ENCODE measurements around the gene CDKAL1. TPM values are rescaled to one million over a fixed set of nuclear protein-coding genes. Genes with fewer than 3 reads are reported as not detected.

CDKAL1 gene
- total RNA-seq, 1 donor from 2014 or later: 11.9 TPM

DNA sequence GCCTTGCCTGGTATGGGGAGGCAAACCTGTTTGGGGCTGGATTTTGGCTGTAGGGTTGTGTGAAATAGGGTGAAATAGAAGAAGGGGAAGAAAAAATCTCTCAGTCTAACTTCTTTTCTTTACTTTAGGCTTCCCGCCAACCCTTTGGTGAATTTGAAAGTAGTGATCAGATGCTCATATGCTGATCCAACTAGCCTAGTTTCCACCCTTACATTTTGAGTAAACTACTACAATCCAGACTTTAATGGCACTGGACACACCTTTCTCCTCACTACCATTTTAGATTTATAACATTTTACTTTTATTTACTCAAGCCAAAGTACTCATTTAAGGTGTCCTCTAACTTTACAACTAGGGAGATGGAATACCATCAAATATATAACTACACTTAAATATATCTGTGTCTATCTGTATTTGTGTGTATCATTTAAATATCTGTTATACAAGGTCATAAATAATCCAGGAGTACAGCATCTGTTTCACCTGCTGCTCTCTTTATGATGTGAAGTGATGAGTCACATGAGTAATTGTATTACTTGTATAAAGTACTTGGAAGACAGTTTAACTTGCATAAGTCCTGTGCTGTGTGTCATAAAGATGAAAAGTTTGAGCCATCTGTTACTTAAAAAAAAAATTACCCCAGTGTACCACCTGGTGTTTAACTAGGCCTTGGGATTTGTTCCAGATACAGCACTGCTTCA, 172.1 kb downstream of the CDKAL1 start:
- no peaks in the 10 kb centered on the region for H3K36me3 ChIP-seq
- intact Hi-C loops (cut with DNase I): no loop called here
- H3K27me3 ChIP-seq: no peaks in the 10 kb centered on the region
- H3K4me3 ChIP-seq: no peak overlapping the region
- no peak for DNase-seq (ENCODE audit: low spot score in 2 of 2)
- H3K27ac ChIP-seq: no peak overlapping the region
- TF ChIP-seq, protein P1, sequence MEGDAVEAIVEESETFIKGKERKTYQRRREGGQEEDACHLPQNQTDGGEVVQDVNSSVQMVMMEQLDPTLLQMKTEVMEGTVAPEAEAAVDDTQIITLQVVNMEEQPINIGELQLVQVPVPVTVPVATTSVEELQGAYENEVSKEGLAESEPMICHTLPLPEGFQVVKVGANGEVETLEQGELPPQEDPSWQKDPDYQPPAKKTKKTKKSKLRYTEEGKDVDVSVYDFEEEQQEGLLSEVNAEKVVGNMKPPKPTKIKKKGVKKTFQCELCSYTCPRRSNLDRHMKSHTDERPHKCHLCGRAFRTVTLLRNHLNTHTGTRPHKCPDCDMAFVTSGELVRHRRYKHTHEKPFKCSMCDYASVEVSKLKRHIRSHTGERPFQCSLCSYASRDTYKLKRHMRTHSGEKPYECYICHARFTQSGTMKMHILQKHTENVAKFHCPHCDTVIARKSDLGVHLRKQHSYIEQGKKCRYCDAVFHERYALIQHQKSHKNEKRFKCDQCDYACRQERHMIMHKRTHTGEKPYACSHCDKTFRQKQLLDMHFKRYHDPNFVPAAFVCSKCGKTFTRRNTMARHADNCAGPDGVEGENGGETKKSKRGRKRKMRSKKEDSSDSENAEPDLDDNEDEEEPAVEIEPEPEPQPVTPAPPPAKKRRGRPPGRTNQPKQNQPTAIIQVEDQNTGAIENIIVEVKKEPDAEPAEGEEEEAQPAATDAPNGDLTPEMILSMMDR (IDR thresholded peaks at IDR 0.05): no peak
- H3K4me1 ChIP-seq: no peaks in the 10 kb centered on the region
- H3K9me3 ChIP-seq: no peaks in the 10 kb centered on the region

DNA sequence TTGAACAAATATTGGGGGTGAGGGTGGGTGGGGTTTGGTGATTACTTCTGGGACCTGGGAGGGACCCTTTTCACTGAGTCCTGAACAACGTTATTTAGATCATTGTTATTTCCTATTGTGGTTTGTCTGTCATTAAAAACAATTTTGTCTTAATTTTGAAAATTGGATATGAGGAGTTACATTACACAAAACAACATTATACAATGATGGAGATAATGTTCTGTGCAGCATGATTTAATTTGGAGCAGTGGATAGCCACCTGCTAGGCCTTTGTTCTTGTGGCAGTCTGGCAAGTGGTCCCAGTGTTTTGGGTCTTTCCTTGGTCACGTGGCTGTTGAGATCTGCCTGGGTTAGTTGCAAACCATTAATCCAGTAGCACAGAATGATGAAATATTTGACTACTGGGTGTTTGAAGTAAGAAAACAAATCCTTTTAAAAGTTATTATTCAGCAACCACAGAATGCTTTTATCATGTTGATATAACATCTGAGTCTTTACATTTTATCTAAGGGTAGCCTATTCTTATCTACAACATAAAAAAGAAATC, 172.8 kb downstream of the CDKAL1 start:
- Histone ChIP-seq H3K27me3 (no peaks in the 10 kb centered on the region), H3K4me3 (no peak overlapping the region), H3K36me3 (no peaks in the 10 kb centered on the region), H3K4me1 (no peaks in the 10 kb centered on the region), H3K9me3 (no peaks in the 10 kb centered on the region), H3K27ac (no peak overlapping the region)
- no peak for DNase-seq (ENCODE audit: low spot score in 2 of 2)
- intact Hi-C loops (cut with DNase I): no loop called here
- TF ChIP-seq, protein P1 (IDR thresholded peaks at IDR 0.05): no peak

GRCh38 chr6:20707870-20708269, 173.6 kb downstream of the CDKAL1 start:
- Histone ChIP-seq H3K9me3 (no peaks in the 10 kb centered on the region), H3K36me3 (no peaks in the 10 kb centered on the region), H3K27ac (no peak overlapping the region), H3K4me3 (no peak overlapping the region), H3K4me1 (no peaks in the 10 kb centered on the region), H3K27me3 (no peaks in the 10 kb centered on the region)
- intact Hi-C loops (cut with DNase I): no loop called here
- DNase-seq (ENCODE audit: low spot score in 2 of 2): no peak
- TF ChIP-seq, protein P1 (IDR thresholded peaks at IDR 0.05): no peak

- no peak overlapping the region for H3K4me3 ChIP-seq
- TF ChIP-seq, protein P1 (IDR thresholded peaks at IDR 0.05): no peak
- no peaks in the 10 kb centered on the region for H3K9me3 ChIP-seq
- no peaks in the 10 kb centered on the region for H3K4me1 ChIP-seq
- no peaks in the 10 kb centered on the region for H3K36me3 ChIP-seq
- no peak overlapping the region for H3K27ac ChIP-seq
- DNase-seq (ENCODE audit: low spot score in 2 of 2): no peak
- intact Hi-C loops (cut with DNase I): no loop called here
- no peaks in the 10 kb centered on the region for H3K27me3 ChIP-seq
Observed at GRCh38 chr6:20708367-20709124, 174.3 kb downstream of the CDKAL1 start.

DNA sequence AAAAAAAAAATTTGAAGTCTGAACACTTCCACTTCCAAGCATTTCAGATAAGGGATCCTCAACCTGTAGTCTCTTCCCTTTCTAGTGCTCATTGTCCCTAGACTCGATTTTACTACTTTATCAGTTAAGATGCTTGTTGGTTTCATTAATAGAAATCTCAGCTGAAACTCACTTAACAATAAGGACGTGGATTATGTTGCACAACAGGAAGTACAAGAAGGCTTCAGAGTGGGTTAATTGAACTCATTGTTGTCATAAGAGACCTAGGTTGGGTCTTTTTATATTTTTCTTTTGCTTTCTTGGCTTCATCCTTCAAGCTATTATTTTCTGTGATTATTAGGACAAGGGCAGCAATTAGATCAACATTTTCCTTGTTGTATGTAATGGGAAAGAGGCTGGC, 175.2 kb downstream of the CDKAL1 start:
- Histone ChIP-seq H3K4me1 (no peaks in the 10 kb centered on the region), H3K27ac (no peak overlapping the region), H3K4me3 (no peak overlapping the region), H3K36me3 (no peaks in the 10 kb centered on the region), H3K9me3 (no peaks in the 10 kb centered on the region), H3K27me3 (no peaks in the 10 kb centered on the region)
- intact Hi-C loops (cut with DNase I): no loop called here
- DNase-seq (ENCODE audit: low spot score in 2 of 2): no peak
- TF ChIP-seq, protein P1 (IDR thresholded peaks at IDR 0.05): no peak

Measured in ascending aorta (tissue), 2 donors.